BE2C (cell line): ENCODE data around the gene HNRNPH2.

Source experiments
- DNase-seq: peaks from one replicate; pipeline ENCODE4 v3.0.0-alpha.2; 2020
- H3K27me3 ChIP-seq: fragments of 250-450 bp; sonication (Bioruptor Pico); 2 replicates; pipeline ENCODE4 v1.5.1; 2020; ENCODE audit warnings: mild to moderate bottlenecking
- H3K36me3 ChIP-seq: fragments of 250-450 bp; sonication (Bioruptor Pico); 2 replicates; pipeline ENCODE4 v1.5.1; 2020; ENCODE audit warnings: mild to moderate bottlenecking
- H3K4me1 ChIP-seq: fragments of 250-450 bp; sonication (Bioruptor Pico); 2 replicates; pipeline ENCODE4 v1.5.1; 2020
- H3K4me3 ChIP-seq: 2 replicates; pipeline ENCODE4 v1.5.1; 2011; ENCODE audit warnings: low read depth, low read length
- H3K9me3 ChIP-seq: fragments of 250-450 bp; sonication (Bioruptor Pico); 2 replicates; pipeline ENCODE4 v1.5.1; 2020
- TF ChIP-seq, protein P1 (sequence below): IDR thresholded peaks from 2 replicates; pipeline ENCODE4 v1.5.1; 2012; ENCODE audit warnings: mild to moderate bottlenecking, low read depth, low read length

Gene HNRNPH2

GRCh38 chrX:101391831-101392230, 16.2 kb upstream of the HNRNPH2 start:
- no peak for DNase-seq
- TF ChIP-seq, protein P1, sequence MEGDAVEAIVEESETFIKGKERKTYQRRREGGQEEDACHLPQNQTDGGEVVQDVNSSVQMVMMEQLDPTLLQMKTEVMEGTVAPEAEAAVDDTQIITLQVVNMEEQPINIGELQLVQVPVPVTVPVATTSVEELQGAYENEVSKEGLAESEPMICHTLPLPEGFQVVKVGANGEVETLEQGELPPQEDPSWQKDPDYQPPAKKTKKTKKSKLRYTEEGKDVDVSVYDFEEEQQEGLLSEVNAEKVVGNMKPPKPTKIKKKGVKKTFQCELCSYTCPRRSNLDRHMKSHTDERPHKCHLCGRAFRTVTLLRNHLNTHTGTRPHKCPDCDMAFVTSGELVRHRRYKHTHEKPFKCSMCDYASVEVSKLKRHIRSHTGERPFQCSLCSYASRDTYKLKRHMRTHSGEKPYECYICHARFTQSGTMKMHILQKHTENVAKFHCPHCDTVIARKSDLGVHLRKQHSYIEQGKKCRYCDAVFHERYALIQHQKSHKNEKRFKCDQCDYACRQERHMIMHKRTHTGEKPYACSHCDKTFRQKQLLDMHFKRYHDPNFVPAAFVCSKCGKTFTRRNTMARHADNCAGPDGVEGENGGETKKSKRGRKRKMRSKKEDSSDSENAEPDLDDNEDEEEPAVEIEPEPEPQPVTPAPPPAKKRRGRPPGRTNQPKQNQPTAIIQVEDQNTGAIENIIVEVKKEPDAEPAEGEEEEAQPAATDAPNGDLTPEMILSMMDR: no peak
- Histone ChIP-seq H3K27me3 (no peaks in the 10 kb centered on the region), H3K36me3 (peaks cover 36% of the 10 kb centered on the region), H3K9me3 (no peaks in the 10 kb centered on the region), H3K4me3 (peak overlapping the region; percentile 87), H3K4me1 (no peaks in the 10 kb centered on the region)

DNA sequence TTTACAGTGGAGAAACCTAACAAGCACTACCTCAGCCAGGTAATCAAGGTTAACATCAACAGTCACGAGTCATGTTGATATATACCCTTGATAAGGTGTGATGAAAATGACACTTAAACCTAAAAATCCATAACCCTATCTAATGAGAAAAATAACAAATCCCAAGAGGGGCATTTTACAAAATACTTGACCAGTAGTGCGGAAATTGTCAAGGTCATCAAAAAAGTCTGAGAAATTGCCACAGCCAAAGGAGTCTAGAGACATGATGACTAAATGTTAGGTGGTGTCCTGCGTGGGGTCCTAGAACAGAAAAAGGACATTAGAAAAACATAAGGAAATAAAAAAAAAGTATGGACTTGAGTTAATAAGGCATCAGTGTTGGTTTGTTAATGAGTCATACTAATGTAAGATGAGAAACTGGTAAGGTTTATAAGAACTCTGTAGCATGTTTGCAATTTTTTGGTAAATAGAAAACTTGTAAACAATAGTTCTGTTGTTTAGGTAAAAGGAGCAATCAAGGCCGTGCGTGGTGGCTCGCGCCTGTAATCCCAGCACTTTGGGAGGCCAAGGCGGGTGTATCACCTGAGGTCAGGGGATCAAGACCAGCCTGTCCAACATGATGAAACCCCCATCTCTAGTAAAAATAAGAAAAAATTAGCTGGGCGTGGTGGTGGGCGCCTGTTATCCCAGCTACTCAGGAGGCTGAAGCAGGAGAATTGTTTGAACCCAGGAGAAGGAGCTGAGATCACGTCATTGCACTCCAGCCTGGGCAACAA, 14.3 kb upstream of the HNRNPH2 start:
- TF ChIP-seq, protein P1: no peak
- Histone ChIP-seq H3K36me3 (peaks cover 36% of the 10 kb centered on the region), H3K27me3 (no peaks in the 10 kb centered on the region), H3K4me3 (no peak overlapping the region), H3K4me1 (no peaks in the 10 kb centered on the region), H3K9me3 (no peaks in the 10 kb centered on the region)
- no peak for DNase-seq

DNA sequence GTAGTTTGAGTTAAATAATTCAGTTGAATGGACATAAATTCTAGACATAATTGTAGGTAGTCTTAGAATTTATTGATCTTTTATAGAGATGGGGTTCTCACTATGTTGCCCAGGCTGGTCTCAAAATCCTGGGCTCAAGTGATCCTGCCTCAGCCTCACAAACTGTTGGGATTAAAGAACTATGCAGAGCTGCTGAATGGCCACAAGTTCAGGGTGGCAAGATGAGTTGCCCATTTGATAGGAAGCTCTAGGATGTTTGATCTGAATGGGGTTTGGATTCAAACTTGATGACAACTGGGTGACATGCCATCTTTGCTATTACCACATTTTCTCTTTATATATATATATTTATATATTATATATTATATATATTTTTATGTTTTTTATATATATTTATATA, 13.7 kb upstream of the HNRNPH2 start:
- no peaks in the 10 kb centered on the region for H3K27me3 ChIP-seq
- H3K4me1 ChIP-seq: no peaks in the 10 kb centered on the region
- no peak overlapping the region for H3K4me3 ChIP-seq
- TF ChIP-seq, protein P1: no peak
- peaks cover 36% of the 10 kb centered on the region for H3K36me3 ChIP-seq
- DNase-seq: no peak
- H3K9me3 ChIP-seq: no peaks in the 10 kb centered on the region

DNA sequence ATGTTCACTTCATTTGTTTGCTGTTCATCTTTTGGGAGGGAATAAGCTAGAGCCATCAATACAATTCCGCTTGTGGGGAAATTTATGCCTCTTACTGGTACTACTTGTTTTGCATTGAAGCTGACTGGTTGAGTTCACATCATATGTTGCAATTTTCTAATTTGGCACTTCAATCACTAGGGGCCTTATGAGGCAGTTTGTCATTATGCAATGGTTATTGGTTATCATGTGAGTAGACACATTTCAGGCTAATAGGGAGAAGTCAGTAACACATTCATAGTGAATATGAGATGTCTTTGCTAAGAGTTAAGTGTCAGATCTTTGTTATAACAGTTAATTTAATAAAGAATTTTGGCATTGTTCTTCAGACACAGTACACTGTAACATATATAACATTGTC, 12.2 kb upstream of the HNRNPH2 start:
- no peaks in the 10 kb centered on the region for H3K27me3 ChIP-seq
- no peak for DNase-seq
- TF ChIP-seq, protein P1: no peak
- H3K4me3 ChIP-seq: no peak overlapping the region
- peaks cover 36% of the 10 kb centered on the region for H3K36me3 ChIP-seq
- no peaks in the 10 kb centered on the region for H3K4me1 ChIP-seq
- H3K9me3 ChIP-seq: no peaks in the 10 kb centered on the region

DNA sequence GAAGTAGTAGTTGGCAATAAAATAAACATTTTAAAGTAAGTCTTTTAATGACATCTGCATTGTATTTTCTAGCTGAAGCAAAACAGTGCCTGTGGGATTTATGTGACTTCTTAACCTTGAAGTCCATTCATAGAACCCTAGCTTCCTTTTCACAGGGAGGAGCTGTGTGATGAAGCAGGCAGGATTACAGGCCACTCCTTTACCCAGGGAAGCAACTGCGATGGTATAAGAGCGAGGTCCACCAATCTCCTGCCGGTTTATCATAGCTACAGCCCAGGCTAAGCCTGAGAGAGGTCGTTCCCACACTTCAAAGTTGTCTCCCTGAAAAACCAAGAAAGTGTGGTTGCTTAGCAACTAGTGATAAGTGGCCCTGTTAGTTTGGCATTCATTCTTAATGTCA, 10.2 kb upstream of the HNRNPH2 start:
- DNase-seq: no peak
- TF ChIP-seq, protein P1: no peak
- Histone ChIP-seq H3K9me3 (no peaks in the 10 kb centered on the region), H3K4me3 (no peak overlapping the region), H3K27me3 (no peaks in the 10 kb centered on the region), H3K4me1 (no peaks in the 10 kb centered on the region), H3K36me3 (peaks cover 20% of the 10 kb centered on the region)

- Histone ChIP-seq H3K4me1 (no peaks in the 10 kb centered on the region), H3K36me3 (peaks cover 12% of the 10 kb centered on the region), H3K27me3 (no peaks in the 10 kb centered on the region), H3K4me3 (no peak overlapping the region), H3K9me3 (no peaks in the 10 kb centered on the region)
- TF ChIP-seq, protein P1: no peak
- no peak for DNase-seq
Observed at GRCh38 chrX:101398694-101399093, 9.3 kb upstream of the HNRNPH2 start.
